GM12878 (cell line): Measurements from ENCODE around the gene CRB3. TPM values are rescaled to one million over a fixed set of nuclear protein-coding genes. Genes with fewer than 3 reads are reported as not detected.

Source experiments
- ATAC-seq: fragments of 200-7000 bp; cut with Tn5 transposase; 3 replicates; pipeline ENCODE4 v1.9.1; 2020; ENCODE audit warnings: mild to moderate bottlenecking, moderate library complexity
- BruUV-seq: library from RNA; stranded (reverse); fragments of 400-500 nt; replicated peaks from 2 replicates; lab custom pipeline; 2021; lab: Mats Ljungman, UMichigan
- CTCF ChIA-PET: fragments of 300-600 bp; sonication (Branson Sonifier 250); formaldehyde crosslinking; extraction: SDS; loops from one replicate; lab custom pipeline; 2021; ENCODE audit warnings: inconsistent platforms; lab: Yijun Ruan, JAX
- POLR2A ChIA-PET: fragments of 350-600 bp; formaldehyde crosslinking; extraction: SDS; loops from one replicate; lab custom pipeline; 2021; ENCODE audit warnings: inconsistent platforms; lab: Charles Lee
- RAD21 ChIA-PET: fragments of 300-600 bp; sonication (Branson Sonifier 250); formaldehyde crosslinking; loops from one replicate; lab custom pipeline; 2023; ENCODE audit warnings: antibody characterized with exemption; ENCODE audit not compliant: unreplicated experiment; lab: Charles Lee
- SMC1A ChIA-PET: fragments of 300-600 bp; sonication (Branson Sonifier 250); formaldehyde crosslinking; loops from one replicate; lab custom pipeline; 2023; ENCODE audit not compliant: unreplicated experiment, uncharacterized antibody; lab: Charles Lee
- DNase-seq: peaks from one replicate; pipeline ENCODE4 v3.0.0-alpha.2; 2011; ENCODE audit warnings: low read depth, low spot score
- FAIRE-seq: peaks from 3 replicates; lab custom pipeline; 2011; peaks lifted over from hg19 to GRCh38; lab: Jason Lieb, UNC
- H2AFZ ChIP-seq: 2 replicates; pipeline ENCODE4 v1.6.0; 2011; ENCODE audit warnings: low read depth, low read length, control low read depth; ENCODE audit not compliant: control insufficient read depth
- H3K27ac ChIP-seq: 2 replicates; pipeline ENCODE4 v1.5.1; 2011; ENCODE audit warnings: control low read depth; ENCODE audit not compliant: control insufficient read depth, insufficient read depth
- H3K27me3 ChIP-seq, 2 experiments: replicated peaks in 1 of 2; 2 replicates each; pipeline versions ENCODE4 v1.6.0 to v1.6.1; 2011; ENCODE audit warnings: low read length in 1 of 2; ENCODE audit not compliant: control insufficient read depth in 2 of 2, insufficient read depth in 2 of 2
- H3K36me3 ChIP-seq, 2 experiments: 2 replicates each; pipeline ENCODE4 v1.5.1; 2011; ENCODE audit warnings: low read length in 1 of 2; ENCODE audit not compliant: control insufficient read depth in 2 of 2, insufficient read depth in 2 of 2
- H3K4me1 ChIP-seq: 2 replicates; pipeline ENCODE4 v1.6.1; 2011; ENCODE audit warnings: mild to moderate bottlenecking, low read length, moderate library complexity, mixed read lengths; ENCODE audit not compliant: control insufficient read depth, insufficient read depth
- H3K4me2 ChIP-seq: 2 replicates; pipeline ENCODE4 v1.6.0; 2011; ENCODE audit warnings: control low read depth; ENCODE audit not compliant: control insufficient read depth, insufficient read depth
- H3K4me3 ChIP-seq: fragments of 200-600 bp; sonication (generic); 2 replicates; pipeline ENCODE4 v1.5.1; 2016
- H3K79me2 ChIP-seq: 2 replicates; pipeline ENCODE4 v1.6.0; 2011; ENCODE audit warnings: low read length; ENCODE audit not compliant: control insufficient read depth, insufficient read depth
- H3K9ac ChIP-seq: 2 replicates; pipeline ENCODE4 v1.8.0; 2011; ENCODE audit warnings: low read length, control low read depth, mixed read lengths; ENCODE audit not compliant: control insufficient read depth, insufficient read depth
- H3K9me3 ChIP-seq: replicated peaks from 3 replicates; pipeline ENCODE4 v1.5.1; 2011; ENCODE audit warnings: mild to moderate bottlenecking, low read length; ENCODE audit not compliant: control insufficient read depth, insufficient read depth
- H4K20me1 ChIP-seq: 2 replicates; pipeline ENCODE4 v1.6.0; 2011; ENCODE audit not compliant: control insufficient read depth, insufficient read depth
- BRCA1 ChIP-seq: IDR thresholded peaks from 2 replicates; pipeline ENCODE4 v1.6.1; 2011; ENCODE audit warnings: low read depth, low read length, improper control_type of control experiment
- CHD1 ChIP-seq: IDR thresholded peaks from 2 replicates; pipeline ENCODE4 v1.6.1; 2012; ENCODE audit warnings: low read depth, low read length, improper control_type of control experiment
- HDAC6 ChIP-seq: fragments of 200-600 bp; sonication (generic); IDR thresholded peaks from one replicate; pipeline ENCODE4 v1.8.0; 2017; ENCODE audit warnings: antibody characterized with exemption; ENCODE audit not compliant: unreplicated experiment
- KDM1A ChIP-seq: fragments of 200-600 bp; sonication (generic); IDR thresholded peaks from 2 replicates; pipeline ENCODE4 v1.6.1; 2016; ENCODE audit warnings: borderline replicate concordance
- MEF2A ChIP-seq: IDR thresholded peaks from 2 replicates; pipeline ENCODE4 v1.6.1; 2011; ENCODE audit warnings: low read depth, mild to moderate bottlenecking, low read length, moderate library complexity; ENCODE audit not compliant: insufficient read depth
- SMARCA5 ChIP-seq: fragments of 450-650 bp; IDR thresholded peaks from 2 replicates; pipeline ENCODE4 v1.6.1; 2017; ENCODE audit warnings: mild to moderate bottlenecking
- WGBS: methylation state at CpG from one replicate; pipeline ENCODE4 v1.1.6; 2016; ENCODE audit warnings: low lambda C conversion rate; ENCODE audit not compliant: insufficient replicate concordance, insufficient coverage; ENCODE audit errors: missing lambda C conversion rate; 5-methylcytosine and 5-hydroxymethylcytosine counted together
- in situ Hi-C: fragments of 300-500 bp; cut with MboI; formaldehyde crosslinking; loops from 9 replicates; pipeline ENCODE4 v1.14.3; 2018; ENCODE audit warnings: mixed read lengths
- intact Hi-C: fragments of 100-400 bp; cut with micrococcal nuclease; formaldehyde crosslinking; loops from one replicate; pipeline ENCODE4 v1.14.2; 2022; ENCODE audit not compliant: unreplicated experiment
- polyA plus RNA-seq, 11 experiments: library from polyadenylated mRNA; depleted of rRNA in 4 of 11; unstranded in 6 of 11; stranded (reverse) in 5 of 11; fragments of >200 nt; fragmentation: Nextera tagmentation in 4 of 11; fragmentation: Illumina TruSeq in 1 of 11; extraction: Ambion mirVana in 4 of 11; extraction: Trizol in 1 of 11; gene quantifications; 1 replicate in 1 of 11; 2 replicates in 10 of 11; pipeline versions ENCODE4 v1.2.1 to v1.2.3, GENCODE V29; 2011 to 2016; ENCODE audit warnings: inconsistent platforms in 2 of 11, missing spikeins in 2 of 11, low read depth in 1 of 11
- total RNA-seq, 4 experiments: library from RNA; depleted of rRNA in 3 of 4; stranded (reverse); fragments of >200 nt in 3 of 4; fragmentation: Illumina TruSeq in 1 of 4; extraction: Trizol in 1 of 4; gene quantifications; 2 replicates each; pipeline versions ENCODE4 v1.2.1 to v1.2.3, GENCODE V29; 2013 to 2021
- TF ChIP-seq, protein P1 (sequence below): IDR thresholded peaks from 2 replicates; pipeline ENCODE4 v1.6.1; 2012; ENCODE audit warnings: mild to moderate bottlenecking, low read depth, low read length

CRB3 gene
- total and polyA plus RNA-seq, 10 of the 15 experiments (the other 5 are each of a cell fraction or from before 2014, with no cell fraction given) = 0.11 to 1.9 (median 0.98) TPM; not detected in 1

GRCh38 chr19:6440905-6441304, 23.2 kb upstream of the CRB3 start:
- BruUV-seq = no TSS peak
- no peaks in the 10 kb centered on the region for H3K79me2 ChIP-seq
- no peak for DNase-seq
- H3K4me1 ChIP-seq = no peaks in the 10 kb centered on the region
- H3K27ac ChIP-seq = no peak overlapping the region
- ChIA-PET RAD21 (no interaction called here), CTCF (no interaction called here), SMC1A (no interaction called here), POLR2A (no interaction called here)
- H3K4me2 ChIP-seq = no peak overlapping the region
- H2AFZ ChIP-seq = no peak overlapping the region
- intact Hi-C loops = no loop called here
- no peaks in the 10 kb centered on the region for H3K9me3 ChIP-seq
- H3K36me3 ChIP-seq = no peaks in the 10 kb centered on the region; a peak in 1 of 4 replicates
- H3K9ac ChIP-seq = no peak overlapping the region
- no peak overlapping the region for H3K4me3 ChIP-seq
- no peak for ATAC-seq
- FAIRE-seq = no peak
- in situ Hi-C loops = no loop called here
- WGBS = 95% methylated on average over 3 of the region's 3 CpGs
- no peaks in the 10 kb centered on the region for H4K20me1 ChIP-seq
- TF ChIP-seq, protein P1, sequence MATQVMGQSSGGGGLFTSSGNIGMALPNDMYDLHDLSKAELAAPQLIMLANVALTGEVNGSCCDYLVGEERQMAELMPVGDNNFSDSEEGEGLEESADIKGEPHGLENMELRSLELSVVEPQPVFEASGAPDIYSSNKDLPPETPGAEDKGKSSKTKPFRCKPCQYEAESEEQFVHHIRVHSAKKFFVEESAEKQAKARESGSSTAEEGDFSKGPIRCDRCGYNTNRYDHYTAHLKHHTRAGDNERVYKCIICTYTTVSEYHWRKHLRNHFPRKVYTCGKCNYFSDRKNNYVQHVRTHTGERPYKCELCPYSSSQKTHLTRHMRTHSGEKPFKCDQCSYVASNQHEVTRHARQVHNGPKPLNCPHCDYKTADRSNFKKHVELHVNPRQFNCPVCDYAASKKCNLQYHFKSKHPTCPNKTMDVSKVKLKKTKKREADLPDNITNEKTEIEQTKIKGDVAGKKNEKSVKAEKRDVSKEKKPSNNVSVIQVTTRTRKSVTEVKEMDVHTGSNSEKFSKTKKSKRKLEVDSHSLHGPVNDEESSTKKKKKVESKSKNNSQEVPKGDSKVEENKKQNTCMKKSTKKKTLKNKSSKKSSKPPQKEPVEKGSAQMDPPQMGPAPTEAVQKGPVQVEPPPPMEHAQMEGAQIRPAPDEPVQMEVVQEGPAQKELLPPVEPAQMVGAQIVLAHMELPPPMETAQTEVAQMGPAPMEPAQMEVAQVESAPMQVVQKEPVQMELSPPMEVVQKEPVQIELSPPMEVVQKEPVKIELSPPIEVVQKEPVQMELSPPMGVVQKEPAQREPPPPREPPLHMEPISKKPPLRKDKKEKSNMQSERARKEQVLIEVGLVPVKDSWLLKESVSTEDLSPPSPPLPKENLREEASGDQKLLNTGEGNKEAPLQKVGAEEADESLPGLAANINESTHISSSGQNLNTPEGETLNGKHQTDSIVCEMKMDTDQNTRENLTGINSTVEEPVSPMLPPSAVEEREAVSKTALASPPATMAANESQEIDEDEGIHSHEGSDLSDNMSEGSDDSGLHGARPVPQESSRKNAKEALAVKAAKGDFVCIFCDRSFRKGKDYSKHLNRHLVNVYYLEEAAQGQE = no peak
- TF ChIP-seq KDM1A (no peak), HDAC6 (no peak), MEF2A (no peak), CHD1 (no peak), BRCA1 (no peak), SMARCA5 (no peak)
- H3K27me3 ChIP-seq = no peaks in the 10 kb centered on the region
